H1 (cell line): Measurements from ENCODE around the gene DSCAM. TPM values are rescaled to one million over a fixed set of nuclear protein-coding genes. Genes with fewer than 3 reads are reported as not detected.

Source experiments
- KDM4A ChIP-seq: IDR thresholded peaks from one replicate; pipeline ENCODE4 v1.7.1; 2012; ENCODE audit warnings: low read depth, mild to moderate bottlenecking, moderate library complexity, low read length, inconsistent platforms; ENCODE audit not compliant: severe bottlenecking
- POLR2A ChIP-seq, 2 experiments: IDR thresholded peaks; 1 replicate in 1 of 2; 2 replicates in 1 of 2; pipeline ENCODE4 v1.6.1; 2011; ENCODE audit warnings: low read depth in 2 of 2, low read length in 2 of 2, mild to moderate bottlenecking in 2 of 2; ENCODE audit errors: control extremely low read depth in 1 of 2
- TAF7 ChIP-seq: optimal IDR thresholded peaks from 2 replicates; pipeline ENCODE3; 2011; ENCODE audit warnings: low read depth, mild to moderate bottlenecking, inconsistent platforms, low read length, moderate library complexity, borderline replicate concordance
- polyA plus RNA-seq, 7 experiments: library from polyadenylated mRNA; depleted of rRNA in 3 of 7; stranded (reverse) in 5 of 7; unstranded in 2 of 7; fragments of >200 nt in 5 of 7; fragments of 200-250 nt in 2 of 7; gene quantifications; 1 replicate in 5 of 7; 2 replicates in 1 of 7; 4 replicates in 1 of 7; pipeline versions ENCODE4 v1.2.1 to v1.2.3, GENCODE V29; 2011 to 2013; ENCODE audit warnings: missing spikeins in 2 of 7, mixed read lengths in 2 of 7
- total RNA-seq: library from RNA; stranded (reverse); fragmentation: NEBNext Ultra II Directional; extraction: Animal tissue kit (Norgen Biotek cat#: 25700); gene quantifications from 2 replicates; pipeline ENCODE4 v1.2.1, GENCODE V29; 2021

DSCAM gene
- total and polyA plus RNA-seq, 2 of the 8 experiments (the other 6 are each of a cell fraction or from before 2014, with no cell fraction given), result 0.02 to 0.15 TPM

DNA sequence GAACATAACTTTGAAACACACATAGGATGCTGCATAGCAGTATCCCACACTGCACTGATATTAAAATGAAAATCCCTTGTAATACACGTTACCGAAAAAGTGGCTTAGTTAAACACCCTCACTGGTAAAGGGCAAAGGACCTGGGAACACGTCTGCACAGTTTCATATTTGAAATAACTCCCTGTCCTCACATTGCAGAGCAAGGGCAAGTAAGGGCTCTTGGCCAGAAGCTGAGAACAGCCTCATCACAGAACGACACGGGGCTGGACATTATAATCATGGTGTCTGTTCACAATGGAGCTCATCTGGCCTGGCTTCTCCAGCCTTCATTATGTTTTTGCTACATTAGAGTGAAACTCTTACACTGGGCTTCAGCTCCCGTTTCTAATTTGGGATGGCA lies 772.8 kb downstream of the DSCAM start (continued):
- no peak for TF ChIP-seq KDM4A
- no peak for TF ChIP-seq POLR2A (IDR thresholded peaks at IDR 0.05; ENCODE audit: control extremely low read depth in 1 of 2, low read depth in 2 of 2, low read length in 2 of 2)
- TF ChIP-seq TAF7, result no peak
- TF ChIP-seq, all 59 proteins: peak for 0
